ENCODE measurements around the gene RASGRP3.

RASGRP3 gene

GRCh38 chr2:33509908-33510585 is 33.6 kb downstream of the RASGRP3 start:
- DNase-seq (ENCODE audit: low read depth) = no peak
- no peak overlapping the region; the same call in 1 of the 2 replicates for H3K4me3 ChIP-seq (ENCODE audit: low read depth, low read length)
- no peak for TF ChIP-seq CTCF (IDR thresholded peaks at IDR 0.05; ENCODE audit: low read depth, low read length, missing control alignments)

GRCh38 chr2:33510586-33510968 is 34.1 kb downstream of the RASGRP3 start:
- TF ChIP-seq CTCF (IDR thresholded peaks at IDR 0.05; ENCODE audit: low read depth, low read length, missing control alignments) = no peak
- no peak overlapping the region; the same call in 1 of the 2 replicates for H3K4me3 ChIP-seq (ENCODE audit: low read depth, low read length)
- no peak for DNase-seq (ENCODE audit: low read depth)

- no peak overlapping the region for H3K4me3 ChIP-seq (ENCODE audit: low read depth, low read length)
- DNase-seq (ENCODE audit: low read depth) = no peak
- no peak for TF ChIP-seq CTCF (IDR thresholded peaks at IDR 0.05; ENCODE audit: low read depth, low read length, missing control alignments)
Measured at GRCh38 chr2:33511141-33511540, 34.7 kb downstream of the RASGRP3 start.

- TF ChIP-seq CTCF (IDR thresholded peaks at IDR 0.05; ENCODE audit: low read depth, low read length, missing control alignments) = no peak
- no peak overlapping the region for H3K4me3 ChIP-seq (ENCODE audit: low read depth, low read length)
- no peak for DNase-seq (ENCODE audit: low read depth)
Measured at GRCh38 chr2:33512112-33512511, 35.7 kb downstream of the RASGRP3 start.

GRCh38 chr2:33513480-33513879 is 37.0 kb downstream of the RASGRP3 start:
- no peak overlapping the region for H3K4me3 ChIP-seq (ENCODE audit: low read depth, low read length)
- no peak for DNase-seq (ENCODE audit: low read depth)
- no peak for TF ChIP-seq CTCF (IDR thresholded peaks at IDR 0.05; ENCODE audit: low read depth, low read length, missing control alignments)

- no peak for TF ChIP-seq CTCF (IDR thresholded peaks at IDR 0.05; ENCODE audit: low read depth, low read length, missing control alignments)
- DNase-seq (ENCODE audit: low read depth) = no peak
- H3K4me3 ChIP-seq (ENCODE audit: low read depth, low read length) = no peak overlapping the region
Measured at GRCh38 chr2:33516456-33516995, 40.1 kb downstream of the RASGRP3 start.

GRCh38 chr2:33518200-33518599 is 41.8 kb downstream of the RASGRP3 start:
- TF ChIP-seq CTCF (IDR thresholded peaks at IDR 0.05; ENCODE audit: low read depth, low read length, missing control alignments) = no peak
- no peak for DNase-seq (ENCODE audit: low read depth)
- H3K4me3 ChIP-seq (ENCODE audit: low read depth, low read length) = no peak overlapping the region
